Measurements from ENCODE around the gene HCN4.

The HCN4 gene

GRCh38 chr15:73340502-73341192 lies 28.1 kb downstream of the HCN4 start:
- no peak for DNase-seq (ENCODE audit: low read depth)
- no peak overlapping the region for H3K4me3 ChIP-seq (ENCODE audit: low read depth, low read length)
- TF ChIP-seq, protein P1, sequence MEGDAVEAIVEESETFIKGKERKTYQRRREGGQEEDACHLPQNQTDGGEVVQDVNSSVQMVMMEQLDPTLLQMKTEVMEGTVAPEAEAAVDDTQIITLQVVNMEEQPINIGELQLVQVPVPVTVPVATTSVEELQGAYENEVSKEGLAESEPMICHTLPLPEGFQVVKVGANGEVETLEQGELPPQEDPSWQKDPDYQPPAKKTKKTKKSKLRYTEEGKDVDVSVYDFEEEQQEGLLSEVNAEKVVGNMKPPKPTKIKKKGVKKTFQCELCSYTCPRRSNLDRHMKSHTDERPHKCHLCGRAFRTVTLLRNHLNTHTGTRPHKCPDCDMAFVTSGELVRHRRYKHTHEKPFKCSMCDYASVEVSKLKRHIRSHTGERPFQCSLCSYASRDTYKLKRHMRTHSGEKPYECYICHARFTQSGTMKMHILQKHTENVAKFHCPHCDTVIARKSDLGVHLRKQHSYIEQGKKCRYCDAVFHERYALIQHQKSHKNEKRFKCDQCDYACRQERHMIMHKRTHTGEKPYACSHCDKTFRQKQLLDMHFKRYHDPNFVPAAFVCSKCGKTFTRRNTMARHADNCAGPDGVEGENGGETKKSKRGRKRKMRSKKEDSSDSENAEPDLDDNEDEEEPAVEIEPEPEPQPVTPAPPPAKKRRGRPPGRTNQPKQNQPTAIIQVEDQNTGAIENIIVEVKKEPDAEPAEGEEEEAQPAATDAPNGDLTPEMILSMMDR (IDR thresholded peaks at IDR 0.05; ENCODE audit: insufficient read depth, low read depth, low read length, missing control alignments) = no peak

DNA sequence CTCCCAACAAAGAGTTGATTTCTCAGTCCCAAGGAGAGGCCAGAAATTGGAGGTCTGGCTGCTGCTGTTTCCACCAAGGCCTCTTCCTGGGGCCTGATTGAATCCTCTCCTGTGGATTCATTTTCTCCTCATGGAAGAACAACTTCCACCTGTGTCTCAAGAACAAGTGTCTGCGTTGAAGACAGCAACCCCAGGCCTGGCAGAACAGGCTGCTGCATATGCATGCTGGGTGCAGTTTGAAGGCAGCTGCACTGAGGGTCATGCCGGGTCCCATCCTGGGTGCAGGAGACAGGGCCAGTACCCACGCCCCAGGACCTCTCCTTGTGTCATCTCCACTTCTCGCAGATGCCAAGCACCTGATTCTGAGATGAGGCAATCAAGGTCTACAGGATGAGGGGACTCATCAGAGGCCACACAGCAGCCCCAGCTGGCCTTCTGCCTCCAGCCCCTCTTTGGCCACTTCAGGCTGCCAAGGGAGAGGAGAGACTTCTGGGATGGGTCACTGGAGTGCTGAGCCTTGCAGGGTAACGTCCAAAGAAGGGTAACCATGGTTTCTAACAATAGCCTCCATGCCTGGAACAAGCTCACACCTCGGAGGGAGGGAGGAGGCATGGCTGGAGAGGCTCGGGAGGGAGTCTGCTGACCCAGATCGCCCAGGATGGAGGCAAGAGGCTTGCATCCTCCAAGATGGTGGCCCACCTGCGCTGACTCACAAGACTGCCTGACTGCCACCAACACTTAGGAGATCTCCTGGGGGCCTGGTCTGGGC lies 30.0 kb downstream of the HCN4 start:
- TF ChIP-seq, protein P1 (IDR thresholded peaks at IDR 0.05; ENCODE audit: insufficient read depth, low read depth, low read length, missing control alignments) = no peak
- H3K4me3 ChIP-seq (ENCODE audit: low read depth, low read length) = no peak overlapping the region

DNA sequence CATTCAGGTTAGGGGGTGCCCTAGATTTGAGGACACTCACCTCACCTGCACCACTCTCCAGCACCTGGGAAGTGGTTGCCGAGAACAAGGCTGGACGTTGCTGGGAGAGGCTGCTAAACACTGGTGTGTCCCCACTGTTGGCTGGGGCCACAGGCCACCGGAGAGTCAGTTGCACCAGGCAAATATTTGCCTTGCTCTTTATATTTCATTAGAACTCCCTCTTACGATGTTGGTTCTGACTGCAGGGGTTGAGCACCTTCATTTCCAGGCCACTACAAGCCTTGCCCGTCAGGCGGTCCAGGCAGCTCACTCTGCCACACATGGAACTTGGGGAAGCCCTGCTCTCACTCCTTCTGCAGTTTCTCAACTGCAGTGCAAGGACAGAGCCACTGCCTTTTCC lies 30.7 kb downstream of the HCN4 start:
- TF ChIP-seq, protein P1 (IDR thresholded peaks at IDR 0.05; ENCODE audit: insufficient read depth, low read depth, low read length, missing control alignments) = no peak
- no peak for DNase-seq (ENCODE audit: low read depth)
- no peak overlapping the region for H3K4me3 ChIP-seq (ENCODE audit: low read depth, low read length)

More for the DNA sequence above, 30.0 kb downstream of the HCN4 start:
- no peak for DNase-seq (ENCODE audit: low read depth)

DNA sequence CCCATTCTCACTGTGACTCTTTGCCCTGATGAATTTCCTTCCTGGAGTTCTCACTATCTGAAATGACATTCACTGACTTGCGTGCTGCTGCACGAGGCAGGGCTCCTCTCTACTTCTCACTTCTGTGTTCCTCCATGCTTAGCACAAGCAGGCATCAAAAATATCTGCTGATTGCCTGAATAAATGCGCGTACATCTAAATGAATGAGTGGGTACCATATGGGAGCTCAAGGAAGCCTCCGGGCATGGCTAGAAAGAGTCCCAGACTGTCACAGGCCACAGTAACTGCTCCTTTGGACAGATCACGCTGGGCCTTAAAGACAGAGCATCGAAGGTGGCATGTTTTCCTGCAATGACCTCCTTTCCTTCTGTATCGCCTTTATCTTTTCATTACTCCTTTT lies 31.6 kb downstream of the HCN4 start:
- no peak for DNase-seq (ENCODE audit: low read depth)
- H3K4me3 ChIP-seq (ENCODE audit: low read depth, low read length) = no peak overlapping the region
- TF ChIP-seq, protein P1 (IDR thresholded peaks at IDR 0.05; ENCODE audit: insufficient read depth, low read depth, low read length, missing control alignments) = no peak

DNA sequence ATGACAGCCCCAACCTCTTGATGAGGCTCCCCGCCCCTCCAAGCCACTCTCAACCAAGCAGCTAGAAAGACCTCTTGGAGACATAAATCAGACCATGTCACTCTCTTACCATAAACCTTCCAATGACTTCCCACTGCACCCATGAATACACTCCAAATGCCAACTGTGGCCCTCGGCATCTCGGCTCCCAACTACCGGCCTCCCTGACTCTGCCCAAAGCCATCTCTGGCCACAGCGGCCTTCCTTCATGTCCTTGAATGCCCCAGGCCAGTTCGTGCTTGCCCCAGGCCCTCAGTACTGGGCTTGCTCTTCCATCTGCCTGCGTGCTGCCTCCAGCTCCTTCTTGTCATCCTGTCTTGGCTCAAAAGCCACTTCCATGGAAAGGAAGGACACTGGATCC lies 32.0 kb downstream of the HCN4 start:
- TF ChIP-seq, protein P1 (IDR thresholded peaks at IDR 0.05; ENCODE audit: insufficient read depth, low read depth, low read length, missing control alignments) = no peak
- H3K4me3 ChIP-seq (ENCODE audit: low read depth, low read length) = no peak overlapping the region
- no peak for DNase-seq (ENCODE audit: low read depth)

DNA sequence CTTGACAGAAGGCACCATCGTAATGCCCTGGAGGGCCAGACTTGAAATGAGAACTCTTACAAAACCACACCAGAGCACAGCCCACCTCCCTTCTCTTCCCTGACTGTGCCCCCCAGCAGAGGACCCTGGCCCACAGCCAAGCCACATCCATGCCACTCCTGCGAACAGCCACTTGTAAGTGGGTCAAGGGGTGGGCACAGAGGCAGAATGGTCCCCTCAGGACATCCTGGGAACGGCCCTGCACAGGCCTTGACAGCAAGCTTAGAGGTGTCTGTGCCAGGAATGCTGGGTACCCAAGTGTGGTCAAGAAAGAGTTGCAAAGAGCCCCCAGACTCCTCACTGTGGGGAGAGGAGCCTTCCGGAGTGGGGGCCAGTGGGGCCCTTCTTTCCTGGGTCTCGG lies 33.3 kb downstream of the HCN4 start:
- DNase-seq (ENCODE audit: low read depth) = no peak
- TF ChIP-seq, protein P1 (IDR thresholded peaks at IDR 0.05; ENCODE audit: insufficient read depth, low read depth, low read length, missing control alignments) = no peak

More for the DNA sequence above, 33.3 kb downstream of the HCN4 start:
- no peak overlapping the region for H3K4me3 ChIP-seq (ENCODE audit: low read depth, low read length)

Measured in GM12865 (cell line).